ENCODE measurements around the gene SLC12A6.
"Not testable (repeated sequence)": the region's sequence is repeated elsewhere in the genome, so short reads cannot be mapped to it uniquely, and the experiment has no call there.

The SLC12A6 gene

DNA sequence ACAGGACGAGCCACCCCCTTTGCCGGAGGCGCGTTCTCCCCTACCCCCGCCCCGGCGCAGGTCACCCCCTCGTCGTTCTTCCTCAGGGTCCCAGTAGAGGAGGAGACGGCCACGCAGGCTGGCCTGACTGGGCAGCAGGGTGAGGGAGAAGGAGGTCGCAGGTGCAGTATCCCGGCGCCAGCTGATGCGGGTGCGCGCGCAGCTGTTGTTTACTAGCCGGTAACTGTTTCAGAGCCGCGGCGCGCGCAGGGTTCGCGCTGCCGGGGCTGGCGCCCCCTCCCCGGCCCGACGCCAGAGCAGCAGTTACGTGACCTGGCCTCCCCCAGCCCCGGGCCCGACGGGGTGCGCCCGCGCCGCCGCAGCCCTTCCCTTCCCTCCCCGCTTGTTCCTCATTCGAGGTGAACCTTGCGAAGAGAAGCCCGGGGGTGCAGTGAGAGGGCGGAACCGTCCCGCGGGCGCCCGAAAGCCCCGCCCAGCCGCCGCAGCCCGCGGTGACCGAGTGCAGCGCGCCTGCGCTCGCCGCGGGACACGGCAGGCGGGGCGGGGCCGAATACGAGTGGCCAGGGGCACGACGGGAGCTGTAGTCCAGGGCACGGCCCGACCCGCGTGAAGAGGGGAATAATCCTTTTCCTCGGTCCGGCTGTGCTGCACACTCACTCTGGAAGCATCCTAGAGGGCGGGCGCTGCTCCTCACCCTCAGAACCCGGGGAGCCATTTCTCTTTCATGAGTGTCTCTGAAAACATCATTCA lies at the start of gene SLC12A6:
TSS of gene SLC12A6 (minus strand) at position 225 of the 750 bp plus-strand sequence. CDS start 1,101 bp downstream, outside the sequence.
- peak; percentile 92 for DNase-seq (ENCODE audit: low spot score)

DNA sequence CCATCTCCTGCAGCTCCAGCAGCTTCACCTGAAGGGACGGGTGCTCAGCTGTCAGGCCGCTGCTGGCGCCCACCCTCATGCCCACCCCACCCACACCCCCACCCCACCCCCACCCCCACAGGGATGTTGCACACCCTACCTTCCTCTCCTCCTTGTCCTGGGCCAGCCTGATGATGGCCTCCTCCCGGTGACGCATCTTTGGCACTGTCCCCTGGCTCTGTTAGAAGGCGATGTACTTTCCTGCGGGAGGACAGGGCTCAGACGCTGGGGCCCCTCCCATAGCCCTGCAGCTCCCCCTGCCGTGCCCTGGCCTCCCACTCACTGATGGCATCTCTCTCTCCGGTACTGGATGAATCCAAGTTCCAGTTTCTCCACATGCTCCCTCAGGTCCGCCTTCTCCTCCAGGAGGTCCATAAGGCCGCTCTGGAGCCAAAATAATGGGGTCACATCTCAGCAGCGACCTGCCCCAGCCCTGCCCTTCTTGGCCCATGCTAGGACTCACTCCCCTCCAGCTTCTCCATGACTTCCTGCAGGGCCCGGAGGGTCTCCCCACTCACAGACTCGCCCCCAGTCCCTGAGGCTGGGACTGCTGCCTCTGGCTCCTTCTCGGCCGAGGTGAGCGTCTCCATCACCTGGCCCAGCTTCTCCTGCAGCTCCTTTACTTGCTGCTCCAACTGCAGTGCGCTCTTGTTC lies 44.4 kb upstream of the SLC12A6 start:
- not testable (repeated sequence) for DNase-seq (ENCODE audit: low spot score)

DNA sequence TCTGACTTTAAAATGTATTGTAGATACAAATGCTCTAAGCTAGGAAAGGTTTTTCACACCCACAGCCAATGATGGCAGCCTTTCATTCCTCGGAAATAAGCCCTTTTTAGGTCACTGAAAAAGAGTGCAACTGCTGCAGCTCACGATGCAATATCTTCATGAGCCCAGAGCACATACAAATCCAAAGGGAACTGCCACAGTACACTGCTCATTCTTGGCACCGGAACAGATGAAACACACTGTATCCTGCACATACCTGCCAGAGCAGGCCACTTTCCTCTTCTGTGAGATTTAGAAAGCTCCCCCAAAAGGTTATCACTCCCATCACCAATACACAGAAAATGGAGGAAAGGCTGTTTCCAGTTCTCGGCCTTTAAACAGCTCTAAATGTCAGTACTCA lies 42.9 kb upstream of the SLC12A6 start:
- DNase-seq (ENCODE audit: low spot score) = not testable (repeated sequence)

DNA sequence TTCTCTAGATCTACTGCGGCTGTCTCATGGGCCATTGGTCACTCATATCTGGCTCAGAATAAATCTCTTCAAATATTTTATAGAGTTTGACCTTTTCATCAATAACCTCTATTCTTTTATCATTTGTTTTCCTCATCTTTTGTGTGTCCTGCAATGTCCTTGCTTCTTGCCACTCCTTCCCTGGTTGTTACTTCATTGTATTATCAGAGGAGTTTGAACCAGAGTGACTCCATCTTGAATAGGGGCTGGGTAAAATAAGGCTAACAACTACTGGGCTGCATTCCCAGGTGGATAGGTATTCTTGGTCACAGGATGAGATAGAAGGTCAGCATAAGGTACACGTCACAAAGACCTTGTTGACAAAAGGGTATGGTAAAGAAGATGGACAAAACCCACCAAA lies 39.3 kb upstream of the SLC12A6 start:
- DNase-seq (ENCODE audit: low spot score) = no peak

DNA sequence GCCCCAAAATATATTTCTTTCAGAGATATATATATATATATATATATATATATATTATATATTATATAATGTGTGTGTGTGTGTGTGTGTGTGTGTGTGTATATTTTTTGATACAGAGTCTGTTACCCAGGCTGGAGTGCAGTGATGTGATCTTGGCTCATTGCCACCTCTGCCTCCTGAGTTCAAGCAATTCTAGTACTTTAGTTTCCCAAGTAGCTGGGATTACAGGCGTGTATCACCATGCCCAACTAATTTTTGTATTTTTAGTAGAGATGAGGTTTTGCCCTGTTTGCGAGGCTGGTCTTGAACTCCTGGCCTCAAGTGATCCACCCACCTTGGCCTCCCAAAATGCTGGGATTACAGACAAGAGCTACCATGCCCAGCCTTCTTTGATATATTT lies 38.0 kb upstream of the SLC12A6 start:
- DNase-seq (ENCODE audit: low spot score) = not testable (repeated sequence)

DNA sequence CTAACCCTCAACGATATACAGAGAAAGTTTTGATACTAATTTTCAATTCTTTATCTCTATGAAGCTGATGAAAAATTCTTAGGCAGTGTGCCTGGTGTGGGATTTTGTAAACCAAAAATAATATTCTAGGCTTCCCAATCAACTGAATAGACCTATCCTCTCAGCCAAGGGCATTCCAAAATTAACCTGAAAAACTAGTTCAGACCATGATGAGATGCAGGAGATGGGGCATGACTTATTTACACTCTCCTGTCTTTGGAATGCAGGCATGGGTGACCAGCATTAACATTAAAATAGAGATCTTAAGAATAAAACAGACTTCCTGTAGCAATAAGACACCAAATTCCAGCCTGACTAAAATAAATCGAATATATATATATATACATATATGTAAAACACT lies 37.2 kb upstream of the SLC12A6 start:
- DNase-seq (ENCODE audit: low spot score) = no peak

DNA sequence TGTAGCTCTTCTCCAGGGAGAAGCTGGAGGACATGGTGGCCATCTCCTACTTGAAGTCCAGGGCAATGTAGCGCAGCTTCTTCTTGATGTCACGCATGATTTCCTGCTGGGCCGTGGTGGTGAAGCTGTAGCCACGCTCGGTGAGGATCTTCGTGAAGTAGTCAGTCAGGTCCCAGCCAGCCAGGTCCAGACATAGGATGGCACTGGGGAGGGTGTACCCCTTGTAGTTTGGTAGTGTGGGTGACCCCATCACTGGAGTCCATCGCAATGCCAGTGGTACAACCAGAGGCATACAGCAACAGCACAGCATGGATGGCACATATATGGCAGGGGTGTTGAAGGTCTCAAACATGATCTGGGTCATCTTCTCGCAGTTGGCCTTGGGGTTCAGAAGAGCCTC lies 36.4 kb upstream of the SLC12A6 start:
- DNase-seq (ENCODE audit: low spot score) = no peak

DNA sequence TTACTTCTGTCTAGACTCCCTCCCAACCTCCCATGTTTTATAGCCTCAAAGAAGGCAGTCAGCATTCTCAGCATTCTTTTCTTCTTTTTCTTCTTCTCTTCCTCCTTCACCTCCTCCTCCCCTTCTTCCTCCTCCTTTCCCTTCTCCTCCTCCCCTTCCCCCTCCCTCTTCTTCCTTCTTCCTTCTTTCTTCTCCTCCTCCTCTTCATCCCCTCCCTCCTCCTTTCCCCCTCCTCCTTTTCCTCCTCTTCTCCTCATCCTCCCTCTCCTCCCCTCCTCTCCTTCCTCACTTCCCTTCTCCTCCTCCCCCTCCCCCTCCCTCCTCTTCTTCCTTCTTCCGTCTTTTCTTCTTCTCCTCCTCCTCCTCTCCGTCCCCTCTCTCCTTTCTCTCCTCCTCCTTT lies 33.1 kb upstream of the SLC12A6 start:
- DNase-seq (ENCODE audit: low spot score) = no peak

DNA sequence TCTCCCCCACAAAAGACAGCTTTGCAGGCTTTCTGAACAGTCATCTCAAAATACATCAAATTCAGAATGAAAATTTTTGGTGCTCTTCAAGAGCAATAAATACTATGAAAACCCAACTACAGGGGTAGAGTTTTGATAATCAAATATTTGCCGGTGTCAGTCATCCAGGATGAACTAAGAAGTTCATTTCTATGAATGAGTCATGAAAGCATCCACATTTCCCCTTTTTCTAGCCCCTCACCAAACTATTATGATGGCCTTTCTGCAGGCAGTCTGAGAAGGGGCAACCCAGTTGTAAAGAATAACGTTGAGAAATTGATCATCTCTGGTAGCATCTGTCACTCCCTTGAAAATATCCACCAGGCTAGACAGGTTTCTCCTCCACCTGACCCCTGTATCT lies 32.5 kb upstream of the SLC12A6 start:
- DNase-seq (ENCODE audit: low spot score) = no peak

DNA sequence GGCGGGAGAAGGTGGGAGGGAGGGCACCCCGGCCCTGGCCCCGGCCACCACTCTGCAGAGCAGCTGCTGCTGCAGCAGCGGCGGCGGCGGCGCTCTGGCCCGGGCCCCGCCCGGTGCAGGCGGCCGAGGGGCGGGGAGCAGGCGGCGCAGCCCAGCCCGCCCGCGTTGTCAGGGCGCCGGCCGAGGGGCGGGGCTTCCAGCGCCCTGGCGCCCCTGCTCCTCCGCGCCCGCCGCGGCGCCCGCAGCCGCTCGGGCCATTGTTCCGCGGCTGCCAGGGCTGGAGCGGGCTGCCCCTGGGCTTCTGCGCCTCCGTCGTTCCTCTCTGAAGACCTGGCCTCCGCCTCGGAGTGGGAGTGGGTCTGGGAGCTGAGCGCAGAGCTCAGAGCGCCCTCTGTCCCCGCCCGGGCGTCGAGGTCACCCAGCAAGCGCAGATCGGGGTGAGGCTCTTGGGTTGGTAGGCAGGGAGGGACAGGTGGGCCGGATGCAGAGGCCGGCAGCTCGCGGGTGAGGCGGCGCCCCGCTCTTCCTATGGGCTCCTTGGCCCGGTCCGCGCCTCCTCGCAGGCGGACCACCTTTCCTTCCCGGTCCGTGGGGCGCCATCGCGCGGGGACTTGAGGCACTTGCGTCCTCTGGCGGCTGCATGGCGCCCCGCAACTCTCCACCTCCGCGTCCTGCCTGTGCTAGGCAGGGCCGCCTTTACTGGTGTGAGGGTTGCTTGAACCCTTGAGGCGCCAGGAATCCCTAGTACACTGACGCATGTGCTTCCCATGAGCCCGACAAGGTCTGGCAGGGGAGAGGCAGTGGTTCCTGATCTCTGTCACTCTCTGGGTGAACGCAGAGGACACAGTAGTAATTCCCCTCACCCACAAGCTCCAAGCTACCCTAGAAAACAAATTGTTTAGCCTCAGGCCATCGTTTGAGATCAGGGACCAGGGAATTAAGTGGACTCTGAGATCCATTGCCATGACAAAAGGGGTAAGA lies 29.8 kb upstream of the SLC12A6 start, which contains the start of gene LPCAT4:
TSS of gene LPCAT4 (minus strand) at position 96 of the 981 bp plus-strand sequence. CDS start 96 bp downstream, outside the sequence.
- DNase-seq (ENCODE audit: low spot score) = peak; percentile 86

DNA sequence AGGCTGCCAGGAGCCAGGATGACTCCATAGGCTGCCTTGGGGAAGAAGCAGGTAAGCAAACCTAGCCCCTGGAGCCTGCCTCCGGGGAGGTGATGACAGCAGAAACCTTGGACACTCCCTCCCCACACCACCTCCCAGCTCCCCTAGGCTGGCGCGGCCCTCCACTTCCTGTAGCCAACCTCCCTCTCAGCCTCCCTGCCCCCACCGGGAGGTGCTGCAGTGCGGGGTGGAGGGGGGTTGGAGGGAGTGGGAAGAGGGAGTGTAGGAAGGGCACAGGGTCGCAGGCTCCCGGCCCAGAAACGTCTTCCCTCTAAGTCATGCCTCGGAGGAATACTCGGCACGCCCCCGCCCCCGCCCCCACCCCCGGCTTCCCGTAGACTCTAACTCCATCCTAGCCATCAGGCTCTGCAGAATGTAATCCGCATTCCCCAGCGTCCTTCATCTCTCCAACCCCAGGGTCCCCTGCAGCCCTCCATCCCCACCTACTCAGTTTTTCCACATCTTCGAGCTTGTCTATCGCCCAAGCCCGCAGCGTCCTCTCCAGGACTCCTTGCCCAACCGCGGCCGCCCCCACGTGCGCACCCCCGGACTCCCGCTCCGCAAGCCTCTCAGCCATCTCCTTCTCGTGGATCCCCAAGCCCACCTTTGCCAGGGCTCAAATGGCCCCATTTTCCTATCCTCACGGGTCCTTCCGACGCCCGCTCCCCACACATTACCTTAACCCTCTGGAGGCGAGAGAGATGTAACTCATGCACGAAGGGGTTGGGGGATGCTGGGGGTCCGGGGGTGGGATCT lies 28.9 kb upstream of the SLC12A6 start:
- DNase-seq (ENCODE audit: low spot score) = peak; percentile 48

DNA sequence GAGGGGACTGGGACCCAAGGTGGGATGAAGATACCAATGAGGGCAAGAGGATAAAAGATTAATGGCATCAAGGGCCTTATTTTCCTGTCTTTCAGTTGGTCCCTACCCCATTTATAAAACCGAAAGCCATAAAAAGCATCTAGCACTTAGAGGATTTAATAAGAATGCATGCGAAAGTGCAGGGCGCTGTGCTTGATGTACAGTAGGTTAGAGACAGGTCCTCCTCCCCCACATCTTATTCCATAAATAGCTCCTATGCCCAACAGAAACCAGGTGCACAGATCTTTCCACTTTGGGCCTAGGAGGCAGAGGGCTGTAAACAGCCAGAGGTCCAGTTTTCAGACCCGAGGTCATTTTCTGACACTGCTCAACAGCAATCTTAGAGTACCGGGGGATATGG lies 28.3 kb upstream of the SLC12A6 start:
- peak; percentile 48 for DNase-seq (ENCODE audit: low spot score)

DNA sequence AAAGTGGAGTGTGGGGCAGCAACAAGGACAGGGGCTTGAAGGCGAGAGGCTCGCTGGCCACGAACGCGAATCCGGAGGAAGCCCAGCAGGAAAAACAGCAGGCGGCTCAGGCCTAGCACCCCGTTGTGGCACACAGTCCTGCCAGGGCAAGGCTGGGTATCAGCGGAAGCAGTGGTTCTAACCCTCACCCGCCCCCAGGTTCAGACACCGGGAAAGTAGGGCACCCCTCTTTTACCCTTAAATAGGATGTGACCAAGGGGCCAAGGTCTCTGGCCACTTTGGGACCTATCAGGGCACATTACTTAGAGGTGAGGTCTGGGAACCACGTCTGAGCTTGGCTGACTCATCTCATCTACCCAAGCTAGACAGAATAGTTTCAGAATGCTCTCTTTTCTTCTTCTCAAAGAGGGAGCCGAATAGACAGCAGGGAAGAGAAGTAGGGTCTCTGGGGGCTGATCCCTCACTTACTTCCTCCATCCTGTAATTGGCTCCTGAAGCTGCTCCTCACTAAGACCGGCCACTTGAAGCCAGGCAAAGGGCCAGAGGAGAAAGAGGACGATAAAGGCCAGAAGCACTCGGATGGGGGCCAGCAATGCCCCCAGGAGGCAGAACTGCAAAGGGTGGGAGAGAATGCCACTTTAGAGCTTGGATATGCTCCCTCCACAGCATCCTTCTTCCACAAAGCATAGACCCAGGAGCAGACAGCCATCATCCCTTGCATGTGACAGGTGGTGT lies 27.7 kb upstream of the SLC12A6 start:
- no peak for DNase-seq (ENCODE audit: low spot score)

DNA sequence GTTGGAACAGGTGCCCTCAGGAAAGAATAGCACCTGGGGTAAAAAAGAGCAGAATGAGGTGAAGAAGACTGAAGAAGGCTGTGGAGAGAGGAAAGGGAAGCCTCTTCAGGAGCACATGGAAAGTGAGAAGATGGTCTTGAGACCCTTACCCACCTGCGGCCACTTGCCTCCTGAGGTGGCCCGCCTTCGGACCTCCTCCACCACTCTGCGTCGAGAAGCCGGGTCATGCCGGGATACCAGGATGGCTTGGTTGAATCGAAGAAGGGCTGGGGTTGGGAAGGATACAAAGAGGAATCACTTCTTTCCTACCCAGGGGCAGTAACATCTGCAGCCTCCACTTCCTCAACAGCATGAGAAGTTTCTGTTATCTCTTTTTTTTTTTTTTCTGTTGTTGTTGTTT lies 26.5 kb upstream of the SLC12A6 start:
- no peak for DNase-seq (ENCODE audit: low spot score)

DNA sequence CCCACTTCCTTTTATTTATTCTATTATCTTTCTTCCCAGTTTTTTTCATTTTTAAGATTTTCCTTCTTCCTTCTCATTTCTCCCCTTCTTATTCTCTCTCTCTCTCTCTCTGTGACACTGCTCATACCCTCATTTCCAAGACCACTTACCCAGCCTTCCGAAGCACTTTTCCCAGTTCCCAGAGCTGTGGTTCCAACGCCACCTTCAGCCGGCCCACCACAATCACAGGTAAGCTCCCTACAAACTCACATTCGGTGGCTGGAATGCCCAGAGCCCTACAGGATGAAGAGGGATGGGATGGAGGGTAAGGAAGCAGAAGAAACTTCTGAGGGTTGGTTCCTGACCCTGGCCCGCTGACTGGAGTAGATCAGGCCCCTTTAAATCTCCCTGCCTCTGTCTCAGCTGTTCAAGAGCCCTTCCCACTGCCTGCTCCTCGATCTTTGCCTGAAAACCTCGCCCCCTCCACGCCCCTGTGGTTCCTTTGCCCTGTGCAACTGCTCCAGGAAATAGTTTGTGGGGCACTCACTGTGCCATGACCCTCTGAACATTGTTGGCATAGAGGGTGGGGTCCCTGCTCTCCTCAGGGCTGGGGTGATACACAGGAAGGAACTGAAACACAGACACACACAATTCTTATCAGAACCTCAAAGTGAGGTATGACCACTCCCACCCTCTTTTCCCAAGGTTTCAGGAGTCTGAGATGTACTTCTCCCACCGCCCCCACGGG lies 24.6 kb upstream of the SLC12A6 start:
- DNase-seq (ENCODE audit: low spot score) = no peak

DNA sequence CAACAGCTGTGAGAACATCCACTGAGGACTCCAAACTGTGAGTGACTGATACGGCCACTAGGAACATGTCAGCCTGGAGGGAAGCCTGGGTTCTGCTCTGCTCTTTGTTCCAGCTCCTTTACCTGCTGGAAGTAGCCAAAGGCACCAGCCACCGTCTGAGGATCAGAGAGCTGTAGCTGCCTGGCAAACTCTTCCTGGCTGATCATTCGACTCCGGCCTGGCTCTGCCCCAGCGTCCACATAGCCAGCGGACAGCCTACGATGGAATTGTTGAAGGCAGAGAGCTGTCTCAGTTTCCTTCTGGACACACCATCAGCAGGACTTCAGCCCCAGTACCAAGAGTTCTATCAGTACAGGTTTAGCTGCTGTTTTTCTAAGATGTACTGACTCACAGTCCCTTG lies 23.7 kb upstream of the SLC12A6 start:
- DNase-seq (ENCODE audit: low spot score) = no peak

DNA sequence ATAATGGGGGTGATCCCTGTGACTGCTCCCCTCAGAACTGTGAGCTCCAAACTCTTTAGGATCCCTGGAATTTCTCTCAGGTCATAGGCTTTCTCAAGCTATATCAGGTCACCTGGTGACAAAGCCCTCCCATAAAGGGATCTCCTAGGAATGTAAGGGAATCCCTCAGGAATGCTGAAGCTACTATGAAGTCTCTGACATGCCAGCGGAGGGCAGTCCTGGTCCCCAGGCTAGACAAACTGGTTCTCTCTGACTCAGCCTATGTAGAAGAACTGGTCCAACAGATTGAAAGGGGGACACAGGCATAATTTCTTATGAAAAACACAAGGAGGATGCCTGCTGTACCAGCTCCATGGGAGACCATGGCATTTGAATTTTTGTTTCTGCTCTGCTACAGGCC lies 22.7 kb upstream of the SLC12A6 start:
- DNase-seq (ENCODE audit: low spot score) = no peak

DNA sequence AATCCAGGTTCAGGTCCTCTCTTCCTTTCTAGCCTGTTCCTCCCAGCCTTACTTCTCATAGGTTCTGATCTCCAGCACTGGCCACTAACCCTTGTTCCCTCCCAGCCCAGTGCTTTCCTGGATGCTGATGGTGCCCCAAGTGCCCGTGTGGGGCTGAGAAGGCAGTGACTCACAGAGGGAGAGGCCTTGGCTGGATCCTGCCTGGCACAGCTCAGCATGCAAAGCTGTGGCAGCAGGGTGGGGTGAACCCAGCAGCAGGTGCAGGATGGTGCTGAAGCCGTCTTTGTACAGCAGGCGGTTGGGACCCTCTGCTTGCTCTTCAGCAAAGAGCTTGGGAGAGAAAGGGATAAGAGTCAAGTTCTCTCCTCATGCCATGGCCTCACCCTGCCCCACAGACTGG lies 21.8 kb upstream of the SLC12A6 start:
- no peak for DNase-seq (ENCODE audit: low spot score)

DNA sequence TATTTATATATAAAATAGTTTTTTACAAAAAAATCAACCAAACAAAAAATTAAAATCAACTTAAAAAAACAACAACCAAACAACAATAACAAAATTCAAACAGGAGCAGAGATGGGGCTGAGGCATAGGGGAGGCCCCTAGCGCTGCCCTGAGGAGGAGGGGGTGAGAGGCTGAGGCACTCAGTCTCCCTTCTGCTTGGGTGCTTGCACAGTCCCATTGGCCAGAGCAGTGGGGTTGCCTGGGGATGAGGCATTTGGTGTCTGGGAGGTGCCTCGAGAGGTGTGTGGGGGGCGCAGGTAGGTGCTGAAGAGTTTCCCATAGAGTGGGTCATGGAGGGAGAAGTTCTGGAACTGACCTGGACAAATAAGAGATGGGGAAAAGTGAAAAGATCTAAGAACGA lies 21.4 kb upstream of the SLC12A6 start:
- no peak for DNase-seq (ENCODE audit: low spot score)

DNA sequence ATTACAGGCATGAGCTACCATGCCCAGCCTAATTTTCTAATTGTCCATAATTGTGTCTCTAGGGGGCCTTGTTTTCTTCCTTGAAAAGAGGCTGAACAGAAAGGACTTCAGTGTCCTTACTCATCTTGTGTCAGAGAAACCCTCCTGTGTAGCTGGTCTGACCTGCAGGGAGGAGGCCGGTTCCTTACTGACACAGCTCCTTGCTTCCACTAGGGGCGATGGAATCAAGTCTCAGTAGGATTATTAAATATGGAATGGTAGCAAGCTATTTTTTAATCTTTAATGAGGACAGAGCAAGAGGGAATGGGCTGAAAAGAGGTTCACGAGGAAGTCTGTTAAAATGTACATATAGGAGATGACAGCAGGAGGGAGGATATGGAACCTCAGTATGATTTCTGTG lies 20.8 kb upstream of the SLC12A6 start:
- no peak for DNase-seq (ENCODE audit: low spot score)

Data from putamen (tissue), 1 donor.